Epithelial cell of esophagus (primary cell): ENCODE measurements around the gene MPDZ.

Experiments used
- DNase-seq: peaks from one replicate; pipeline ENCODE4 v3.0.0; 2010; ENCODE audit warnings: low read depth
- H3K4me3 ChIP-seq: 2 replicates; pipeline ENCODE4 v1.5.1; 2011; ENCODE audit warnings: mild to moderate bottlenecking, low read length, control low read depth
- CTCF ChIP-seq: IDR thresholded peaks from 2 replicates; pipeline ENCODE4 v1.5.1; 2011; ENCODE audit warnings: low read depth, mild to moderate bottlenecking, low read length, control low read depth, inconsistent platforms; ENCODE audit not compliant: insufficient read depth; ENCODE audit errors: missing control alignments

MPDZ gene

DNA sequence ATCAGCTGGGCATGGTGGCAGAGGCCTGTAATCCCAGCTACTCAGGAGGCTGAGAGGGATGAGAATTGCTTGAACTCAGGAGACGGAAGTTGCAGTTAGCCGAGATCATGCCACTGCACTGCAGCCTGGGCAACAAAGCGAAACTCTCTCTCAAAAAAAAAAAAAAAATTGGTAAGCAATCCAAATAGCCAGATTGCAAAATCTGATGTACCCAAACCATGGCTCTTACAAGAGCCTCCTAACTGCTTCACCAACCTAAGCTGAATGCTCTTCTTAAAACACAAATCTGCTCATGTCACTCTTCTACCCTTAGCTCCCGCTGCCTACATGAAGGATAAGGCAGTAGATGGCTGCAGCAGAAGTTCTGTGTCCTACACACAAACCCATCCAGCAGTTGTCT lies 105.9 kb downstream of the MPDZ start:
- TF ChIP-seq CTCF, result no peak
- no peak for DNase-seq
- H3K4me3 ChIP-seq, result no peak overlapping the region

DNA sequence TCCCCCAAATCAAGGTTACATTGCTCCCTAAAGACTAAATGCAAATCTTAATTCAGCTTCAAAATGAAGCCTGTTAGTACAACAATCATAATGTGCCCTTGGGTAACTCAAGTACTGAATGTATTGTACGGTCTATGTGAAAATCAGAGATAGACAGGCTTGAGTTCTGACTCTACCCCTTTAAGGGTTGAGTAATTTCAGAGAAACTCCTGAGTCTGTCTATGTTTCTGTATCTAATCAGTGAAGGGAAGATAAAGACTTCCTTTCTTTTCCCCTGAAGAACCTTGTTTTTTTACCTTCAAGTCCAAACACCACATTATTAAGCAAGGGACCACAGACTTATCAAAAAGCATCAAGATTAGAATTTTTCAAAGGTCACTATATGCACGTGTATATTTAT lies 108.2 kb downstream of the MPDZ start:
- no peak for DNase-seq
- no peak for TF ChIP-seq CTCF
- H3K4me3 ChIP-seq, result no peak overlapping the region

DNA sequence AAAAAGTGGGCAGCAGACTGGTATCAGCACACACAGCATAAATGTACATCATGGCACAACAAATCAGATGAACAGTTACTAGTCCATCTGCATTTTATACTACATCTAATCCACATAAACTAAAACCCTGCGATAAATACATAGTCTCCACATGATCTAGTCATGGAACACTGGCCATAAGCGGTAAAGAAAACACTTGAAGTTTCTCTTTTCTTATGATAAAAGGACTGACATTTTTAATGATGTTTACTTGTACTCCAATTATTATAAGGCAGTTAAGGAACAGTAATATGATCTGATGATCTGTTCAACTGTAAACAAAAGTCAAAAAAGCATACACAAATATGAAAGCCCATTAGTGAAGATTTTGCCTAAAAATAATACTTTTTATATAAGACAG lies 112.5 kb downstream of the MPDZ start:
- H3K4me3 ChIP-seq, result no peak overlapping the region
- no peak for DNase-seq
- TF ChIP-seq CTCF, result no peak

- no peak for TF ChIP-seq CTCF
- no peak for DNase-seq
Measured at GRCh38 chr9:13165956-13166355, 113.5 kb downstream of the MPDZ start.

GRCh38 chr9:13165236-13165945 lies 114.1 kb downstream of the MPDZ start:
- H3K4me3 ChIP-seq, result no peak overlapping the region
- no peak for DNase-seq
- TF ChIP-seq CTCF, result no peak

More at GRCh38 chr9:13165956-13166355, 113.5 kb downstream of the MPDZ start:
- no peak overlapping the region for H3K4me3 ChIP-seq

DNA sequence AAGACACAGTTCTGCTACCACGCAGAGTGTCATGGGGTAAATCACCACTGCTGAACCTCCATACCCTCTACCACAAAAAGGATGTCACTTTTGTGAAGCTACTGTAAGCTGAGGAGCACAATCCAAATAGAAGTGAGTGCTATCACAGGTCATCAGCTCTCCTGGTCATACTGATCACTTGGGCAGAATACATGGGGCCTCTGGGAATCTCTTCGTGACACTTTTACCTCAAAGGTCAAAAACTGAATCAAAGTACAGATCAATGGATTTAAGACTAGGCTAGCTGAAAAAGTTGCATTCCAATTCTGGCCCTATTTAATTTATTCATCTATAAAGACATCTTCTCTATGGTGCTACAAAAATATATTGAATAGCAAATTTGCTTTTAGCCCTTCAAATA lies 115.5 kb downstream of the MPDZ start:
- no peak overlapping the region for H3K4me3 ChIP-seq
- TF ChIP-seq CTCF, result no peak
- DNase-seq, result no peak

- DNase-seq, result no peak
- TF ChIP-seq CTCF, result no peak
- H3K4me3 ChIP-seq, result no peak overlapping the region
Measured at GRCh38 chr9:13163287-13163686, 116.2 kb downstream of the MPDZ start.
